GM23338 (cell line): ENCODE data around the gene RAD23B. TPM values are rescaled to one million over a fixed set of nuclear protein-coding genes. Genes with fewer than 3 reads are reported as not detected.

Source experiments
- ATAC-seq: fragments of 200-7000 bp; cut with Tn5 transposase; 3 replicates; pipeline ENCODE4 v1.9.1; 2020
- DNase-seq: peaks from one replicate; pipeline ENCODE4 v3.0.0-alpha.2; 2015; ENCODE audit warnings: low spot score
- H2AFZ ChIP-seq: fragments of 200-600 bp; sonication (generic); 2 replicates; pipeline ENCODE4 v1.8.0; 2016; ENCODE audit warnings: antibody characterized with exemption, mild to moderate bottlenecking, moderate library complexity
- H3F3A ChIP-seq: fragments of 200-600 bp; sonication (generic); replicated peaks from 2 replicates; pipeline ENCODE4 v1.8.0; 2017; ENCODE audit warnings: antibody characterized with exemption, mixed run types, low read depth
- H3K27ac ChIP-seq: fragments of 200-600 bp; sonication (generic); 2 replicates; pipeline ENCODE4 v1.6.1; 2016; ENCODE audit warnings: low read depth
- H3K27me3 ChIP-seq: fragments of 200-600 bp; sonication (generic); 2 replicates; pipeline ENCODE4 v1.8.0; 2016; ENCODE audit warnings: mild to moderate bottlenecking, mixed run types, moderate library complexity; ENCODE audit not compliant: insufficient read depth
- H3K36me3 ChIP-seq: fragments of 200-600 bp; sonication (generic); 2 replicates; pipeline ENCODE4 v1.8.0; 2016; ENCODE audit warnings: mild to moderate bottlenecking; ENCODE audit not compliant: insufficient read depth
- H3K4me1 ChIP-seq: fragments of 200-600 bp; sonication (generic); 2 replicates; pipeline ENCODE4 v1.8.0; 2016; ENCODE audit warnings: mild to moderate bottlenecking, moderate library complexity; ENCODE audit not compliant: insufficient read depth
- H3K4me2 ChIP-seq: fragments of 200-600 bp; sonication (generic); 2 replicates; pipeline ENCODE4 v1.7.1; 2017; ENCODE audit warnings: mixed run types
- H3K4me3 ChIP-seq: fragments of 200-600 bp; sonication (generic); 2 replicates; pipeline ENCODE4 v1.6.1; 2016; ENCODE audit warnings: mixed run types
- H3K79me2 ChIP-seq: fragments of 200-600 bp; sonication (generic); replicated peaks from 2 replicates; pipeline ENCODE4 v1.8.0; 2017; ENCODE audit warnings: mild to moderate bottlenecking; ENCODE audit not compliant: insufficient read depth
- H3K9me2 ChIP-seq: fragments of 200-600 bp; sonication (generic); 2 replicates; pipeline ENCODE4 v1.8.0; 2017; ENCODE audit not compliant: insufficient read depth
- H4K20me1 ChIP-seq: fragments of 200-600 bp; sonication (generic); replicated peaks from 2 replicates; pipeline ENCODE4 v1.8.0; 2017; ENCODE audit warnings: mild to moderate bottlenecking; ENCODE audit not compliant: insufficient read depth
- H3K27ac Mint-ChIP-seq: 2 replicates; pipeline ENCODE4 v1.8.0; 2020; ENCODE audit warnings: inconsistent platforms, mild to moderate bottlenecking, moderate library complexity, mixed read lengths
- H3K27me3 Mint-ChIP-seq: 3 replicates; pipeline ENCODE4 v1.8.0; 2022; ENCODE audit warnings: low read depth, mild to moderate bottlenecking, moderate library complexity, mixed read lengths, inconsistent platforms; ENCODE audit not compliant: insufficient read depth, poor library complexity
- H3K36me3 Mint-ChIP-seq: 3 replicates; pipeline ENCODE4 v1.8.0; 2021; ENCODE audit warnings: low read depth, mild to moderate bottlenecking, inconsistent platforms, moderate library complexity, mixed read lengths
- H3K4me1 Mint-ChIP-seq: 3 replicates; pipeline ENCODE4 v1.8.0; 2020; ENCODE audit warnings: mild to moderate bottlenecking, inconsistent platforms, mixed read lengths
- H3K4me3 Mint-ChIP-seq: 3 replicates; pipeline ENCODE4 v1.8.0; 2021; ENCODE audit warnings: moderate library complexity, mild to moderate bottlenecking, inconsistent platforms, mixed read lengths
- H3K9me3 Mint-ChIP-seq: 3 replicates; pipeline ENCODE4 v1.8.0; 2020; ENCODE audit warnings: moderate library complexity, mild to moderate bottlenecking, inconsistent platforms, mixed read lengths
- CREB1 ChIP-seq: fragments of 250-450 bp; sonication (Bioruptor Pico); IDR thresholded peaks from 2 replicates; pipeline ENCODE4 v1.5.0; 2020; ENCODE audit warnings: low read depth, mild to moderate bottlenecking, moderate library complexity
- CTCF ChIP-seq, 2 experiments: fragments of 200-600 bp in 1 of 2; sonication (generic) in 1 of 2; conservative IDR thresholded peaks; 2 replicates each; pipeline versions ENCODE4 v1.5.1 to v1.6.1; 2016 to 2017; ENCODE audit warnings: antibody characterized with exemption in 2 of 2, low read depth in 2 of 2, mild to moderate bottlenecking in 2 of 2, moderate library complexity in 1 of 2
- ETS1 ChIP-seq: IDR thresholded peaks from 2 replicates; pipeline ENCODE4 v1.6.1; 2016; ENCODE audit warnings: antibody characterized with exemption
- EZH2 ChIP-seq: fragments of 200-600 bp; sonication (generic); IDR thresholded peaks from one replicate; pipeline ENCODE4 v1.8.0; 2017; ENCODE audit warnings: antibody characterized with exemption, mild to moderate bottlenecking, low read depth; ENCODE audit not compliant: unreplicated experiment
- EZH2phosphoT487 ChIP-seq: fragments of 200-600 bp; sonication (generic); IDR thresholded peaks from one replicate; pipeline ENCODE4 v1.8.1; 2018; ENCODE audit warnings: antibody characterized with exemption; ENCODE audit not compliant: unreplicated experiment
- JUNB ChIP-seq: IDR thresholded peaks from one replicate; pipeline ENCODE4 v1.6.1; 2016; ENCODE audit warnings: antibody characterized with exemption; ENCODE audit not compliant: unreplicated experiment
- NANOG ChIP-seq: IDR thresholded peaks from 2 replicates; pipeline ENCODE4 v1.6.1; 2016; ENCODE audit warnings: antibody characterized with exemption, borderline replicate concordance
- POLR2AphosphoS5 ChIP-seq: IDR thresholded peaks from 2 replicates; pipeline ENCODE4 v1.6.1; 2016; ENCODE audit warnings: antibody characterized with exemption, low read depth
- REST ChIP-seq: IDR thresholded peaks from one replicate; pipeline ENCODE4 v1.6.1; 2018; ENCODE audit warnings: antibody characterized with exemption; ENCODE audit not compliant: unreplicated experiment
- STAT1 ChIP-seq: IDR thresholded peaks from one replicate; pipeline ENCODE4 v1.6.1; 2016; ENCODE audit warnings: antibody characterized with exemption; ENCODE audit not compliant: unreplicated experiment
- ZNF114 ChIP-seq: fragments of 250-450 bp; sonication (Bioruptor Pico); IDR thresholded peaks from 2 replicates; pipeline ENCODE4 v1.5.0; 2020; ENCODE audit warnings: mild to moderate bottlenecking, moderate library complexity
- ZNF331 ChIP-seq: fragments of 250-450 bp; sonication (Bioruptor Pico); IDR thresholded peaks from 2 replicates; pipeline ENCODE4 v1.5.0; 2020; ENCODE audit warnings: low read depth, mild to moderate bottlenecking, moderate library complexity
- polyA plus RNA-seq: library from polyadenylated mRNA; unstranded; fragments of >200 nt; fragmentation: Nextera tagmentation; extraction: Ambion mirVana; gene quantifications from 2 replicates; pipeline ENCODE4 v1.2.1, GENCODE V29; 2016
- total RNA-seq: library from RNA; depleted of rRNA; stranded (reverse); fragments of >200 nt; shearing (Covaris generic); gene quantifications from 2 replicates; pipeline ENCODE4 v1.2.3, GENCODE V29; 2014
- TF ChIP-seq, protein P1 (sequence below): fragments of 250-450 bp; sonication (Bioruptor Pico); IDR thresholded peaks from 2 replicates; pipeline ENCODE4 v1.5.0; 2020; ENCODE audit warnings: mild to moderate bottlenecking, moderate library complexity

The RAD23B gene
- total and polyA plus RNA-seq, 2 experiments from 2014 or later: 31.1 to 137 TPM

- ATAC-seq: no peak
- Histone ChIP-seq H4K20me1 (peaks cover 6% of the 10 kb centered on the region), H3K4me3 (no peak overlapping the region), H3K9me2 (no peaks in the 10 kb centered on the region), H3K27ac (no peak overlapping the region), H3K27me3 (no peaks in the 10 kb centered on the region), H3K36me3 (peaks cover 34% of the 10 kb centered on the region; the same call in 1 of the 2 replicates), H3F3A (no peaks in the 10 kb centered on the region), H3K4me2 (no peak overlapping the region), H3K4me1 (no peaks in the 10 kb centered on the region), H2AFZ (no peak overlapping the region), H3K79me2 (peaks cover 85% of the 10 kb centered on the region)
- H3K36me3 Mint-ChIP-seq: peaks cover 91% of the 10 kb centered on the region
- H3K4me3 Mint-ChIP-seq: no peak overlapping the region
- no peaks in the 10 kb centered on the region for H3K9me3 Mint-ChIP-seq
- DNase-seq: no peak
- peaks cover 2% of the 10 kb centered on the region for H3K27me3 Mint-ChIP-seq
- TF ChIP-seq ETS1 (no peak), POLR2AphosphoS5 (no peak), ZNF331 (CRISPR knock-in tag) (no peak), CREB1 (CRISPR knock-in tag) (no peak), EZH2phosphoT487 (no peak), STAT1 (no peak), CTCF (conservative IDR thresholded peaks at IDR 0.05; ENCODE audit: low read depth in 2 of 2) (no peak), JUNB (no peak), ZNF114 (CRISPR knock-in tag) (no peak), NANOG (no peak), EZH2 (no peak), REST (no peak)
- TF ChIP-seq, protein P1, sequence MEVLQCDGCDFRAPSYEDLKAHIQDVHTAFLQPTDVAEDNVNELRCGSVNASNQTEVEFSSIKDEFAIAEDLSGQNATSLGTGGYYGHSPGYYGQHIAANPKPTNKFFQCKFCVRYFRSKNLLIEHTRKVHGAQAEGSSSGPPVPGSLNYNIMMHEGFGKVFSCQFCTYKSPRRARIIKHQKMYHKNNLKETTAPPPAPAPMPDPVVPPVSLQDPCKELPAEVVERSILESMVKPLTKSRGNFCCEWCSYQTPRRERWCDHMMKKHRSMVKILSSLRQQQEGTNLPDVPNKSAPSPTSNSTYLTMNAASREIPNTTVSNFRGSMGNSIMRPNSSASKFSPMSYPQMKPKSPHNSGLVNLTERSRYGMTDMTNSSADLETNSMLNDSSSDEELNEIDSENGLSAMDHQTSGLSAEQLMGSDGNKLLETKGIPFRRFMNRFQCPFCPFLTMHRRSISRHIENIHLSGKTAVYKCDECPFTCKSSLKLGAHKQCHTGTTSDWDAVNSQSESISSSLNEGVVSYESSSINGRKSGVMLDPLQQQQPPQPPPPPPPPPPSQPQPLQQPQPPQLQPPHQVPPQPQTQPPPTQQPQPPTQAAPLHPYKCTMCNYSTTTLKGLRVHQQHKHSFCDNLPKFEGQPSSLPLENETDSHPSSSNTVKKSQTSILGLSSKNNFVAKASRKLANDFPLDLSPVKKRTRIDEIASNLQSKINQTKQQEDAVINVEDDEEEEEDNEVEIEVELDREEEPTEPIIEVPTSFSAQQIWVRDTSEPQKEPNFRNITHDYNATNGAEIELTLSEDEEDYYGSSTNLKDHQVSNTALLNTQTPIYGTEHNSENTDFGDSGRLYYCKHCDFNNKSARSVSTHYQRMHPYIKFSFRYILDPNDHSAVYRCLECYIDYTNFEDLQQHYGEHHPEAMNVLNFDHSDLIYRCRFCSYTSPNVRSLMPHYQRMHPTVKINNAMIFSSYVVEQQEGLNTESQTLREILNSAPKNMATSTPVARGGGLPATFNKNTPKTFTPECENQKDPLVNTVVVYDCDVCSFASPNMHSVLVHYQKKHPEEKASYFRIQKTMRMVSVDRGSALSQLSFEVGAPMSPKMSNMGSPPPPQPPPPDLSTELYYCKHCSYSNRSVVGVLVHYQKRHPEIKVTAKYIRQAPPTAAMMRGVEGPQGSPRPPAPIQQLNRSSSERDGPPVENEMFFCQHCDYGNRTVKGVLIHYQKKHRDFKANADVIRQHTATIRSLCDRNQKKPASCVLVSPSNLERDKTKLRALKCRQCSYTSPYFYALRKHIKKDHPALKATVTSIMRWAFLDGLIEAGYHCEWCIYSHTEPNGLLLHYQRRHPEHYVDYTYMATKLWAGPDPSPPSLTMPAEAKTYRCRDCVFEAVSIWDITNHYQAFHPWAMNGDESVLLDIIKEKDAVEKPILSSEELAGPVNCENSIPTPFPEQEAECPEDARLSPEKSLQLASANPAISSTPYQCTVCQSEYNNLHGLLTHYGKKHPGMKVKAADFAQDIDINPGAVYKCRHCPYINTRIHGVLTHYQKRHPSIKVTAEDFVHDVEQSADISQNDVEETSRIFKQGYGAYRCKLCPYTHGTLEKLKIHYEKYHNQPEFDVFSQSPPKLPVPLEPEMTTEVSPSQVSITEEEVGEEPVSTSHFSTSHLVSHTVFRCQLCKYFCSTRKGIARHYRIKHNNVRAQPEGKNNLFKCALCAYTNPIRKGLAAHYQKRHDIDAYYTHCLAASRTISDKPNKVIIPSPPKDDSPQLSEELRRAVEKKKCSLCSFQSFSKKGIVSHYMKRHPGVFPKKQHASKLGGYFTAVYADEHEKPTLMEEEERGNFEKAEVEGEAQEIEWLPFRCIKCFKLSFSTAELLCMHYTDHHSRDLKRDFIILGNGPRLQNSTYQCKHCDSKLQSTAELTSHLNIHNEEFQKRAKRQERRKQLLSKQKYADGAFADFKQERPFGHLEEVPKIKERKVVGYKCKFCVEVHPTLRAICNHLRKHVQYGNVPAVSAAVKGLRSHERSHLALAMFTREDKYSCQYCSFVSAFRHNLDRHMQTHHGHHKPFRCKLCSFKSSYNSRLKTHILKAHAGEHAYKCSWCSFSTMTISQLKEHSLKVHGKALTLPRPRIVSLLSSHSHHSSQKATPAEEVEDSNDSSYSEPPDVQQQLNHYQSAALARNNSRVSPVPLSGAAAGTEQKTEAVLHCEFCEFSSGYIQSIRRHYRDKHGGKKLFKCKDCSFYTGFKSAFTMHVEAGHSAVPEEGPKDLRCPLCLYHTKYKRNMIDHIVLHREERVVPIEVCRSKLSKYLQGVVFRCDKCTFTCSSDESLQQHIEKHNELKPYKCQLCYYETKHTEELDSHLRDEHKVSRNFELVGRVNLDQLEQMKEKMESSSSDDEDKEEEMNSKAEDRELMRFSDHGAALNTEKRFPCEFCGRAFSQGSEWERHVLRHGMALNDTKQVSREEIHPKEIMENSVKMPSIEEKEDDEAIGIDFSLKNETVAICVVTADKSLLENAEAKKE (CRISPR knock-in tag): no peak
- no peaks in the 10 kb centered on the region for H3K4me1 Mint-ChIP-seq
- H3K27ac Mint-ChIP-seq: no peak overlapping the region
These were observed 42.8 kb downstream of the RAD23B start for GRCh38 chr9:107325842-107326241.
